ENCODE measurements around the gene BHLHE41. TPM values are rescaled to one million over a fixed set of nuclear protein-coding genes. Genes with fewer than 3 reads are reported as not detected.

Gene BHLHE41
- total RNA-seq: 6.2 TPM

GRCh38 chr12:26124446-26125399 lies at the start of gene BHLHE41:
BHLHE41 (minus strand) TSS chr12:26125037; CDS start chr12:26124779, 258 bp downstream.
- peak; percentile 50 for DNase-seq

- no peak for DNase-seq
Observed at GRCh38 chr12:26172946-26173552, 48.2 kb upstream of the BHLHE41 start.

- DNase-seq: no peak
Observed at GRCh38 chr12:26172539-26172938, 47.7 kb upstream of the BHLHE41 start.

GRCh38 chr12:26172013-26172412 lies 47.2 kb upstream of the BHLHE41 start:
- no peak for DNase-seq

GRCh38 chr12:26164118-26164517 lies 39.3 kb upstream of the BHLHE41 start:
- no peak for DNase-seq

GRCh38 chr12:26162905-26163304 lies 38.1 kb upstream of the BHLHE41 start:
- no peak for DNase-seq

GRCh38 chr12:26162174-26162573 lies 37.3 kb upstream of the BHLHE41 start:
- no peak for DNase-seq

GRCh38 chr12:26158078-26158764 lies 33.4 kb upstream of the BHLHE41 start:
- no peak for DNase-seq

GRCh38 chr12:26157001-26157400 lies 32.2 kb upstream of the BHLHE41 start:
- DNase-seq: no peak

GRCh38 chr12:26156201-26156871 lies 31.5 kb upstream of the BHLHE41 start:
- no peak for DNase-seq

- DNase-seq: no peak
Observed at GRCh38 chr12:26153421-26154154, 28.8 kb upstream of the BHLHE41 start.

GRCh38 chr12:26152507-26153102 lies 27.8 kb upstream of the BHLHE41 start:
- no peak for DNase-seq

- peak; percentile 36 for DNase-seq
Observed at GRCh38 chr12:26150736-26151450, 26.1 kb upstream of the BHLHE41 start.

- no peak for DNase-seq
Observed at GRCh38 chr12:26149968-26150500, 25.2 kb upstream of the BHLHE41 start.

- DNase-seq: no peak
Observed at GRCh38 chr12:26148291-26148690, 23.5 kb upstream of the BHLHE41 start.

GRCh38 chr12:26143291-26143690 lies 18.5 kb upstream of the BHLHE41 start:
- no peak for DNase-seq

- no peak for DNase-seq
Observed at GRCh38 chr12:26138860-26139259, 14.0 kb upstream of the BHLHE41 start.

- no peak for DNase-seq
Observed at GRCh38 chr12:26136688-26137087, 11.9 kb upstream of the BHLHE41 start.

- DNase-seq: no peak
Observed at GRCh38 chr12:26135571-26135970, 10.7 kb upstream of the BHLHE41 start.

- DNase-seq: no peak
Observed at GRCh38 chr12:26135010-26135420, 10.2 kb upstream of the BHLHE41 start.

Measured in skin of body (tissue), 2 donors.